IPS-NIHi7 (cell line): ENCODE results near the gene TTC39A.
"Not testable (repeated sequence)": the region's sequence is repeated elsewhere in the genome, so short reads cannot be mapped to it uniquely, and the experiment has no call there.

ENCODE experiments used
- DNase-seq: peaks from one replicate; pipeline ENCODE4 v3.0.0; 2012; ENCODE audit warnings: mixed read lengths; ENCODE audit errors: extremely low spot score

TTC39A gene

DNA sequence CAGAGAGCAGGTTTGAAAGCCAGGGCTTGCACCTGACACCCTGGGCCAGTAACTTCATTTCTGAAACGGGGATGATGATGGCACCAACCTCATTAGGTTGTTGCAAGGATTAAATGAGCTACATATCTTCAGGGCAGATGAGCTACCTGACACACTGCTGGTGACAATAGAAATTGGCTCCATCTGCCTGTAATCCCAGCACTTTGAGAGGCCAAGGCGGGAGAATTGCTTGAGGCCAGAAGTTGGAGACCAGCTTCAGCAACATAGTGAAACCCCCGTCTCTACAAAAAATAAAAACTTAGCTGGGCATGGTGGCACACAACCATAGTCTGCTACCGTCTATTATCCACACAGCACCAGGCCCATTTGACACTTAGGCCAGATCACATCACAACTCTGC lies 6.3 kb upstream of the TTC39A start:
- no peak for DNase-seq

DNA sequence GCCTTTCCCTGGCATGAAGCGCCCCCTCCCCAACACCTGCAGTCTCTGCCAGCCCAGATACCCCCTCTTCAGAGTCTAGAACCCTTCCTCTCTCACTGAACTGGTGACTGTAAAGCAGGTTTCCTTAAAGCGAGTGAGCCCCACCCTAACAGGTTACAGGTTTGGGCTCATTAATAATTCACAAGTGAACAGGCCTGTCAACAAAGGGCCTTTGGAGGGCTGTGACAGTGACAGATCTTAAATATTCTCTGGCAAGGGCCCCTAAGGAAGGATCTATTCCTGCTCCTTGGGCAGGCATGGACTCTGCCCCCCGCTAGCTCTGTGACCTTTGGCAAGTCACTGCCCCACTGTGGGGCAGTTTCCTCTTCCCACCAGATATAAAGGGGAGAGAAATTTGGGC lies 5.6 kb upstream of the TTC39A start:
- no peak for DNase-seq

DNA sequence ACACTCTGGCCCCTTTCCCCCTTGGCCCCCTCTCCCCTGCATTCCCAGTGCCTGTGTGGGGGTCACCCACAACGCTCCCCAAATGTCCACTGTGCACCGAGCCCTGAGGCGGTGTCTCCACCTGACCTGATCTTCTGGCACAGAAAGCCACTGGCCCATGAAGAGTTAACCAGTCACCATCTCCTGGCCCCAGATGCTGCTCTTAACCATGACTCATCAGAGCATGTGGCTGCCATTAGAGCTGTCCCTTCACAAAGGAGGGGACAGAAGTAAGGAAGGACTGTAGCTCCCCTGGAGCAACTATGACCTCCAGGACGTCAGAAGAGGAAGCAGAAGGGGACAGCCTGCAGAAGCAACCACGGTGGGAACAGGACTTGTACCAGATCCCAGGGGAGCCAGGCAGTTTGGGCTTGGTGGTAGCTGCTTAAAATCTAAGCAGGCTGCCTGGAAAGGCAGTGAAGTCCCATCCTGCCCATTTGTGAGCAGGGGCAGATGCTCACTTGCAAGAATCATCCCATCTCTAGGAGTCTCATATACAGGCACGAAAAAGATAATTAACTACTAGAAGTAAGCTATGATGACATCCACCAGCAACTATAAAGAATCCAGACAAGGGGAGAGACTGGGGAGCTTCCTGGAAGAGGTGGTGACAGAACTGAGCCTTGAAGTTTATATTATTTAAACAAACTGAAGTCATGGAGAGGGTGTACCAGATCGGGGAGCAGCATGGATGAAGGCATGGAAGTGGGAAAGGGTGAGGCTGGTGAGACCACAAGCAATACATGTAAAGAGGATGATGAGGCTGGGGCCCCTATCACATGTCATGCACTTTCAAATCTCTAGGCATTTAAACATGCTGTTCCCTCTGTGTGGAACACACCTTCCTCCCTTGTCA lies 1.1 kb upstream of the TTC39A start:
- DNase-seq: peak; percentile 71

DNA sequence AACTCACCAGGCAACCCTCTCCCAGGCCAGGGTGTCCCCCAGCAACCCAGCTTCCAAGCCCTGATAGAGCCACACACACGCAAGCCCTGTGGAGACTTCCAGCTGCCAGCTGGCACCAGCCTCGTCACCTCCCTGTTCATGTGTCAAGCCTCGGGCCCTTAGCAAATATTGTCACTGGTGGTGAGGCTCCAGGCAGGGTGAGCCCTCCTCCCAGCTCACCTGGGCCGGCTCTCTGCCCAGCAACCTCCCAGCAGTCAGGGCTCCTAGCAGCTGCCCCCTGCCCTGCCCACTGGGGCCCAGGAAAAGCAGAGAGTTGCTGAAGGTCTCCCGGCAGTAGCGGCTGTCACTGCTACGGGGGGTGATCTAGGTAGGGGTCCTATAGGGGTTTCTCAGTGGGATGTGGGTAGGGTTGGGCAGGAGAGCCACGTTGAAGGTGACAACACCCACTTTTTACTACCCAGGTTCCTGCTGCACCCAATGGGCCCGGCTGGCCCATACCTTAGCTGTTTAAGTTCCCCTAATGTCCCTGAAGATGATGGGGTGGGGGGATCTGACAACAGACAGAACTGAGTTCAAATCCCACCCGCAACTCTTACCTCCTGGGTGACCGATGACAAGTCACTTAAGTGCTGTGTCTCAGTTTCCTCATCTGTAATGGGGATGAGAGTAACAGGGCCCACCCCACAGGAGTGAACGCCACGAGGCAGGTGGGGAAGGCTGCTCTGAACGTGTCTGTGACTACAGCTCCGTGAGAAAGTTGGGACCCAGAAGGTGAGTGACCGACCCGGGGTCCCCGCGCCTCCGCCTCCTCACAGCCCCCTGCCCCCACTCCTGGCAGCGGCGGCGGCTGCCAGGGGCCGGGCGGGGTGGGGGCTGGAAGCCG lies 678 bp downstream of the TTC39A start:
- DNase-seq: no peak

DNA sequence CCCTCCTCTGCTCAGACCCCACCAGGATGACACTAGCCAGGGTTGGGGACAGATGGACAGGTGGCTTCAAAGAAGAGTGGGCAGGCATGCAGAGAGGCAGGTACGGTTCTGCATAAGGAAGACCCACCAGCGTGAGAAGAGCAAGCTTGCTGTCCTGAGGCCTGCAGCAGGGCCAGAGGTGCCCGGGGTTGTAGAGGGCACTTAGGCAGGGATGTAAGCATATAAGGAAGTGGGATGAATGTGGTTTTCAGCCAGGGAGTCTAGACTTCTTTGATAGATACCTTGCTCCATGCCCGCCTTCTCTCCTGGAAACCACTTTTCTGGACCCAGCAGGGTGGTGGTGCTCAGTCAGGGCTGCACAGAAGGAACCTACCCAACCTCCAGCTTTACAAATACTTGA lies 1.4 kb downstream of the TTC39A start:
- no peak for DNase-seq

DNA sequence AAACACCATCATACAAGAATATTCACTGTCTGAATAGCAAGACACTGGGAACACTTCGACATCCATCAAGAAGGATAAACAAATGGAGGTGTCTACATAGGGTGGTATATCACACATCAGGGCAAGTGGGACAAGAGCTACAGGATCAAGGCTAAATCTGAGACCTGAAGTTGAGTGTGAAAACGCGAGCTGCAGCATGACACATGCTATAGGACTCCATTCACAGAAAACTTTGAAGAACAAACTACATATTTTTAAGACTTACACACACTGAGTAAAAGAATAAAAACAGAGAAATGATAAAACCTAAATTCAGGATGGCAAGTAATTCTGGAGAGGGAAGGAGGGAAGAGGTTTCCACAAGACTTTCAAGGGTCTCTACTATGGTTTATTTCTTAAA lies 2.1 kb downstream of the TTC39A start:
- no peak for DNase-seq

DNA sequence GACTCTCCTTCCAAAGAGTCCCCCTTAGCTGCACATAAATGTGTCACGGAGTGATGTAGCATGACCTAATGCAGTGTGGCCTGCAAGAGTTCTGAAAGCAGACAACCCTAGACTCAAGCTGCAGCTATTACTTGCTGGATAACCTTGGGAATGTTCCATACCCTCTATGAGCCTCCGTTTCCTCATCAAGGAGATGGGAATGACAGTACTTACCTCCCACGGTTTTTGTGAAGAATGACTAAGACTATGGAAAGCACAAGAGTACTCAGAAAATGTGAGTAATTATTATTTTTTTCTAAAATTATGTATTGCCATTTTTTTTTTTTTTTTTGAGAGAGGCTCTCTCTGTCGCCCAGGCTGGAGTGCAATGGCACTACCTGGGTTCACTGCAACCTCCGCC lies 3.0 kb downstream of the TTC39A start:
- no peak for DNase-seq

DNA sequence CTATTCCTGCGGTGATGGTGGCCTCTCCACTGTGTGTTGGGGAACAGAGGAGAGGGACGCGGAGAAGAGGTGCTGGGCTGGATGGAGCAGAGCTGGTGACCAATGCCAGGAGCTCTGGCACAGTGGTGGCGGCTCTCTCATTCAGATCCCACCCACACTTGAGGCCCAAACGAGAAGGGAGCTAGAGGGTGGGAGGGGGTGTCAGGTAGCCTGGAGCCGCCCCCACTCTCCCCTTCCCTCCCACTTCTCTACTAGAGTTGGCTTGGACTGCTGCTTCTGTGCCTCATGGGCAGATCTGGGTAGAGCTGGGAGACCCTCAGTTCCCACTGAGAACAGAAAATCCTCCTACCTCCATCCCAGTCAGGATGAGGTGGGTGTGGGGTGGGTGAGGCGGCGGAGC lies 3.5 kb downstream of the TTC39A start:
- DNase-seq: no peak

DNA sequence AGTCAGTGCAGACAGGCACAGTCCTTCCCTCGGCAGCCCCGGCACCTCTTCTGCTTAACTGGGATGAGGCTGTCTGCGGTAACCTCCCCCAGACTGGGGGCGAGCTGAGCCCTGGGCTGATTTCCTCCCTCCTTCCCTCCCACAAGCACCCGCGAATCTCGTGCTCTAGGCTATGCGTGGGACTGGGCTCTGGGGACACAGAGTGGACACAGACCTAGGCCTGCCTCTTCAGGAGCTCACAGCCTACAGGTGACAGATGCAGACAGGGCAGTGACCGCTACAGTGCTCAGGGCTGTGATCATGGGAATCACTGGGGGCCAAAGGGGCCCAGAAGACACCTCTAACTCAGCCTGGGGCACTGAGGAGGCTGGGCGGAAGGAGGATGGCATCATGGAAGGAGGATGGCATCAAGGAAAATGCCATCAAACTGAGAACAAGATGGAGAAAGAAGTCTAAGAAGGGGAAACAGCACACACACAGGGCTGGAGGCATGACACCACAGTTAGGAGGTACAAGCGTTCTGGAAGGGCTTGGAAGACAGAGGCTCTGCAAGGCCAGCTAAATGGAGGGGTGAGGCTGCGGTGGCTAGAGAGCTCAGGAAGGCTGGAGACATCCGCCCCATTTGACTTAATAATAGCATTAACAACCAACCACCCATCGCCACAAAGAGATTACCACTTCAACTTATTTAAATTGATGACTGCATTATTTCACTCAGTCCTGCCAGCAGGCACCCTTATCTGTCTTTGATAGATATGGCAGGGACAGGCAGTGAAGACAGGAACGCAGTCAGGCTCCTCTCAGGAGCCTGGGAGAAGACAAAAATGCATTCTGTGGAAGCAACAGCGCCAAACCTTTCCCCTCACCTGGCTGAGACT lies 4.2 kb downstream of the TTC39A start:
- no peak for DNase-seq

DNA sequence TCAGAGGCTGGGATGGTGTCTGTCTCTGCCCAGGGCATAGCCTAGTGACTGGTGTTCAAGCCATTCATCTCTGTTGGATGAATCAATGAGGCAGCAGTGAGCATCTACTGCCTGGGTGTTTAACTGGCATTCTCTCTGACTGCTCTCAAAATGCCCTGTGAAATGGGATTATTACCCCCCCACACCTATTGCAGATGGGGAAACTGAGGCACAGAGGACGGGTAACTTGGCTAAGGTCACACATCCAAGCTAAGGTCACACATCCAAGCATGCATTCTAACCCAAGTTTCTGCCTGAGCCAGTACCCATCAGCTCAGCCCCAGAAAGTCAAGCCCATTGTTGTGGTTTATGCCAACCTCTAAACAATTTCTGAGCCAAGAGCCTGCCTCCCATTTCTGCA lies 5.0 kb downstream of the TTC39A start:
- DNase-seq: no peak

DNA sequence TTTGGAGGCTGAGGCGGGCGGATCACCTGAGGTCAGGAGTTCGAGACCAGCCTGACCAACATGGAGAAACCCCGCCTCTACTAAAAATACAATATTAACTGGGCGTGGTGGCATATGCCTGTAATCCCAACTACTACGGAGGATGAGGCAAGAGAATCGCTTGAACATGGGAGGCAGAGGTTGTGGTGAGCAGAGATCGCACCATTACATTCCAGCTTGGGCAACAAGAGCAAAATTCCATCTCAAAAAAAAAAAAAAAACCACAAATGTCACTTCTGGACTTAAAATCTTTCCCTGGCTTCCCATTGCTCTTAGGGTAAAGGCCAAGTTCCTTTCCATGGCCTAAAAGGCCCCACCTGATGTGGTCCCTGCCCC lies 5.4 kb downstream of the TTC39A start:
- DNase-seq: not testable (repeated sequence)

DNA sequence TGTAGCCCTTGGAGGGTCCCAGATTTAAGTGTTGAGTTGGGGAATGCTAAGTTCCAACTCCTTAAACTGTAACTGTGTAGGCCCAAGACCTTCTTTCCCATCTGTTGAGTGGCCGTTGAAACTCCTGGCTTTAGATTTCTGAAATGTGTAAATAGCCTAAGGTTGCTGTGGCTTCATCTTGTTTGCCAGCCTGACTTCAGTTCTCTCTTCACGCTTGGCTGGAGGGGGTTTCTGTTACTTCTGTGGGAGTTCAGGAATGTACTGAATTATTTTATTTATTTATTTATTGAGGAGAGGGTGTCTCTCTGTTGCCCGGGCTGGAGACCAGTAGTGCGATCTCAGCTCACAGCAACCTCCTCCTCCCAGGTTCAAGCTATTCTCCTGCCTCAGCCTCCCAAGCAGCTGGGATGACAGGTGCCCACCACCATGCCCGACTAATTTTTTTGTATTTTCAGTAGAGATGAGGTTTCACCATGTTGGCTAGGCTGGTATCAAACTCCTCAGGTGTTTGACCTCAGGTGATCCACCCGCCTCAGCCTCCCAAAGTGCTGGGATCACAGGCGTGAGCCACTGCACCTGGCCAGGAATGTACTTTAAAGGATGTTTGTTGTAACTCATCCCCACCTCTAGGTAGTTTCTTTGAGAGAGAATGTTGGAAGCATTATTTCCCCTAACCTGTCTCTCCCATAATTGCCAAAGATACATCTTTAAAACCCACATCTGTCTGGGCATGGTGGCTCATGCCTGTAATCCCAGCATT lies 5.9 kb downstream of the TTC39A start:
- DNase-seq: no peak

DNA sequence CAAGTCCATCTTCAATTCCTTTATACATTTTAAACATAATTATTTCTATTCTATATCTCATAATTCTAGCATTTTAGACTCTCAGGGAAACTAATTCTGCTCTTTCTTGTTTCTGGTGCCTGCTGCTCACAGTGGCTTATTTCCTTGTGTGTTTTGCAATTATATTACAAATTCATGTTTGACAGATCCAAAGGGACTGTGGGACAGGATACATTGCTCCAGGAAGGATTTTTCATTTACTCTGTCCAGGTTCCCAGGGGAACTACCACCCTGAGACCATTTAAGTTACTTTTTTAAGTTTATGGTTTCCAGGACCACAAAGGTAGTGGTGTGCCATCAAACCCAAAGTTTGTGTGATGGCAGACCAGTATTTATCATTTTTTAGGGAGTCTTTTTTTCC lies 6.6 kb downstream of the TTC39A start:
- DNase-seq: no peak

DNA sequence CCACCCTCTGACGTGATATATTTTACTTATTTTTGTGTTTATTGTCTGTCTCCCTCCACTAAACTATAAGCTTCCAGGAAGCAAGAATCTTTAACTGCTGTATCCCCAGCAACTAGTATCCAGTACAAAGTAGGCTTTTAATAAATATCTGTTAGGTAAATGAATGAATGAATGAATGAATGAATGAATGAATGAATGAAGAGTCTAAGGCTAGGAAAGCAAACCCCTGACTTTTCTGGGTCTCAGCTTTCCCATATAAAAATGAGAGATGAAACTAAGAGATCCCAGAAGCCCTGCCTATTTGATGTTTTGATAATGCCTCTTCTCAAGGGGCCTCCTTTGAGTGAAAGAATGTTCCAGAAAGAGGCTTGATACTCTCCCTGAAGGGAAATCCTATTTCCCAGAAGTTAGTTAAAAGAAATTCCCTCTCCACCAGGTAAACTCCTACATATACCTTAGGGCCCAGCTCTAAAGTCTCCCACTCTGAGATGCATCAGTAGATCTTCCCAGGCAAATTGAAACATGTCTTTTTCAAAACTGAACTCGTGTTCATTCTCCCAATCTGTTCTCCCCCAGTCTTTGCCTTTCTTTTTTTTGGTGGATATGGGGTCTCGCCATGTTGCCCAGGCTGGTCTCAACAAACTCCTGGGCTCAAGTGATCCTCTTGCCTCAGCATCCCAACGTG lies 7.8 kb downstream of the TTC39A start:
- no peak for DNase-seq

DNA sequence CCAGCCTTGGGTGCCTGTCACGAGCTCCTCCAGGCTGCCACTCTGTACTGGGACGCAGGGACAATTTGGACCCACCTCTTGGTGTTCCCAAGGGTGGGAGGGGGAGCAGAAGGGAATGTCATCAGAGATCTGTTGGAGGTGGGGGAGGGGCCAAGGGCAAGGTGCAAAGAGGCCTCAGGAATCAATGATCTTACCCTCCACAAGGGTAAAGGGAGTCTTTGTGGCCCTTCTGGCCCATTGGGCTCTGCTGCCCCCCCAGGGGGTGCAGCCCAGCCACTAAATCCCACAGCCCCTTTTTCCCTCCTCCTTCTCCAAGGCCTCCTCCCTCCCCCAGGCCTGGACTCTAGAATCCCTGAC lies 8.5 kb downstream of the TTC39A start:
- DNase-seq: no peak

DNA sequence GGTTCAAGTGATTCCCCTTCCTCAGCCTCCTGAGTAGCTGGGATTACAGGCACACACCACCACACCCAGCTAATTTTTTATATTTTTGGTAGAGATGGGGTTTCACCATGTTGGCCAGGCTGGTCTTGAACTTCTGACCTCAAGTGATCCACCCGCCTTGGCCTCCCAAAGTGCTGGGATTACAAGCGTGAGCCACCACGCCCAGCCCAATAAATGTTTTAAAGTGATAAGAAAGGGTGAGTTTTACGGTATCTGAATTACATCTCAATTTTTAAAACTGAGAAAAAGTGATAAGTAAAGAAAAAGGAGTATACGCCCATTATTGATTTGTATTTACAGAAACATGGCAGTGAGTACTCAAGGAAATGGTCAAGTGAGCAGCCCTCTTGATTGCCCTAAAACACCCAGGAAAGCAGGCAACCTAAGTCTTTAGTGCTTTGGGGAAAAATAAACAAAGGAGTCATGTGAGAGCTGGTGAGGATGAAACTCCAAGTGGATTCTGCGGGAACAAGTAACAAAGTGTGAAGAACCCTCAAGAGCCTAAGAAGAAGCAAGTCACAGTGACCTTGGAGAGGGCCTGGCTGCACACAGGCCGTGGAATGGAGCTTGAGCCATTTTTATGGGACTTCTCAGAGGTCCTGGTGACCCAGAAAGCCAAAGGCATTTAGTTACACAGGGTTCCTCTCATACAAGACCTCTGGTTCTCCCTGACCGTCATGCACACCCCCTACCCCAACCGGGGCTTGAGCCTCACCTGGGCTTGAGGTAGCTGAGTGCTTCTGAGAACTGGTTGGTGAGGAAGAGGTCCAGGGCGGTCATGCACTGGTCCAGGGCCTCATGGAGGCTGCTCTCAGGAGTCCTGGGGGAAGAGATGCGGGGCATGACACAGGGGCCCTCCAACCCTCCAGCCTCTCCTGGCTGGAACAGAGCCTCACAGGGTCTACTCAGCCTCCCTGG lies 9.1 kb downstream of the TTC39A start:
- no peak for DNase-seq

DNA sequence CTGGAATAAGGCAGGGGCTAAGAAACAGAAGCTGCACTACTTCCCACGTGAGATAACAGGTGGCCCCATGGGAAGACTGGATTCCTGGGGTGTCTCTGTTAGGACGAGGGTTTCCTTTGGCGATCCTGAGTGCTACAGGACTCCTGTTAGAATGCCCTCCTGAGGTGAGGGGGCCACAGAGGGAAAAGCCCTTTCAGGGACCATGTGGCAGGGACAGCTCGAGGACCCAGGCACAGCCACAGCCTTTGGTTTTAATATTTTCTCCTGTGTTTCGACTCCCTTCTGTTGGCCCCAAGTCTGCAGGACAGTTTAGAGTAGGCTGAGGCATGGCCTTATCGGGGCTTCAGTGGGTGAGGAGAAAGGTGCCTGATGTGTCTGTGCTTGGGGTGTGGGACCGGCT lies 12.6 kb downstream of the TTC39A start:
- DNase-seq: no peak

DNA sequence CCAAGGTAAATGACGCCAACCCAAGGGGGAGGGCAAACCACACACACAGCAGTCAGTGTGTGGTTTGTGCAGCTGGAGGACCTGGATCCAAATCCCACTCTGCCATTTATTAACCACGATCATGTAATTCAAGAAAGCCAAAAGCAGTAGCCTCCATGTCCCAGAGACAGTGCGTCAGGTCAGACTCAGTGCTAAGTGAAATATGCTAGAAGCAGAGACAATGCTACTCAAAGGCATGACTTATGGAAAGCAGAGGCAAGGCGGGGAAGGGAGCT lies 13.6 kb downstream of the TTC39A start:
- DNase-seq: no peak

DNA sequence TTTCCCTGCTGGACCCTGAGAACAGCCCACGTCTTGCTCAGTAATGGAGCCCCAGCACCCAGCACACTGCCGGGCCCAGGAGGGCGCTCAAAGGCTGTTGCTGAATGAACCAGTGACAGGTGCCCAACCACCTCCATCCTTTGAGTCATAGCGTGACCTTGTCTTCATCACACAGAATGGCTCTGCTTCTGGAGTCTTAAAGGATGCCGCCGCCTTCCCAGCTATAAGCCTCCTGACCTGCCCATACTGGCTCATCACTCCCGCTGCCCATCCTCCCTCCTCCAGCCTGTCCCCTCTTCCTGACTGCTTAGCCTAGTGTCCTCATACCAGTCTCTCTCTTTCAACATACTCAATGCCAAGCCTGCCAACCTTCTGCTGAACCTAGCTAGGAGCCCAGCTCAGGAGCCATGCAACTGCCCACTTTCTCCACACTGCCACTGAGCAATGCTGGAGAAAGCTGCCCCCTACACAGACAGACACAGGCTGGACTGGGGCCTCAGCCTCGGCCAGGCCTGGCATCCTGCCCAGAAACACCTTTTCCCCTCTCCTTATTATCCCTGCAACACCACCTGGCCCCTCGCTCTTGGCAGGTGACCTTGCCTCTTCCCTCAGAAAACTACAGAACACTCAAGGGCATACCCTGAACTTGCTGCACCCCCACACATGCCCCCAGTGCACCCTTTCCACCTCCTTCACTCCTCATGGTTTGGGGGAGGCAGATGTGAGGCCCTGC lies 14.1 kb downstream of the TTC39A start:
- no peak for DNase-seq
